C4-2B (cell line): ENCODE results near the gene DHX32.

ENCODE experiments used
- CTCF ChIP-seq: fragments of 450-650 bp; conservative IDR thresholded peaks from 2 replicates; pipeline ENCODE4 v1.5.1; 2017; ENCODE audit warnings: mild to moderate bottlenecking
- ZFX ChIP-seq: fragments of 450-650 bp; IDR thresholded peaks from 2 replicates; pipeline ENCODE4 v1.6.1; 2017

DNA sequence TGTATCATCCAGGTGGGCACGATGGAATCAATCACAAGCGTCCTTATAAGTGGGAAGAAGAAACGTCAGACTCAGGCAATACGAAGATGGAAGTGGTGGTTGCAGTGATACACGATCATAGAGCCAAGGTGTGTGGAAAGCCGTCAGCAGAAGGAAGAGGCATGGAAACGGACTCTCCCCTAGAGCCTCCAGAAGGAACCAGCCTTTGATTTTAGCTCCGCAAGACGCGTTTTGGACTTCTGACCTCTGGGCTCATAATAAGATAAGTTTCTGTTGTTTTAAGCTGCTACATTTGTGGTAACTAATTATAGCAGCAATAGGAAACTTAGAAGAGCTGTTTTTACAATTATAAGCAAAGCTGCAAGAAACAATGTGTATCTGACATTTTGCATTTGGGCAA lies 30.1 kb upstream of the DHX32 start:
- TF ChIP-seq CTCF (no peak), ZFX (no peak)
